CD4-positive, alpha-beta T cell treated with Interleukin-15 for 1 hour (primary cell): ENCODE data around the gene RDH8.
"Not testable (repeated sequence)": the region's sequence is repeated elsewhere in the genome, so short reads cannot be mapped to it uniquely, and the experiment has no call there.

ENCODE experiments used
- DNase-seq: peaks from one replicate; pipeline ENCODE4 v3.0.0-alpha.2; 2020

The RDH8 gene

GRCh38 chr19:10006335-10006708, 7.0 kb upstream of the RDH8 start:
- DNase-seq: no peak

- DNase-seq: no peak
Observed at GRCh38 chr19:10006752-10007323, 6.4 kb upstream of the RDH8 start.

GRCh38 chr19:10007371-10008183, 5.7 kb upstream of the RDH8 start:
- DNase-seq: no peak

GRCh38 chr19:10008184-10008765, 5.0 kb upstream of the RDH8 start:
- no peak for DNase-seq

- no peak for DNase-seq
Observed at GRCh38 chr19:10009714-10010224, 3.5 kb upstream of the RDH8 start.

GRCh38 chr19:10010247-10010691, 3.0 kb upstream of the RDH8 start, which contains the start of gene COL5A3:
COL5A3 (minus strand) TSS chr19:10010504; CDS start chr19:10010385, 119 bp downstream.
- DNase-seq: no peak

GRCh38 chr19:10010939-10011338, 2.3 kb upstream of the RDH8 start:
- DNase-seq: no peak

GRCh38 chr19:10011974-10012373, 1.3 kb upstream of the RDH8 start:
- no peak for DNase-seq

GRCh38 chr19:10013834-10014618, 743 bp downstream of the RDH8 start:
- DNase-seq: no peak

GRCh38 chr19:10018263-10018662, 5.0 kb downstream of the RDH8 start:
- no peak for DNase-seq

- DNase-seq: no peak
Observed at GRCh38 chr19:10018786-10019185, 5.5 kb downstream of the RDH8 start.

- no peak for DNase-seq
Observed at GRCh38 chr19:10019246-10019645, 6.0 kb downstream of the RDH8 start.

GRCh38 chr19:10020851-10021250, 7.6 kb downstream of the RDH8 start:
- DNase-seq: no peak

- DNase-seq: no peak
Observed at GRCh38 chr19:10021446-10021845, 8.2 kb downstream of the RDH8 start.

GRCh38 chr19:10021863-10022262, 8.6 kb downstream of the RDH8 start:
- no peak for DNase-seq

GRCh38 chr19:10023096-10023495, 9.8 kb downstream of the RDH8 start:
- DNase-seq: not testable (repeated sequence)

GRCh38 chr19:10026744-10027143, 13.5 kb downstream of the RDH8 start:
- no peak for DNase-seq

GRCh38 chr19:10027158-10027997, 14.1 kb downstream of the RDH8 start:
- DNase-seq: peak; percentile 75

GRCh38 chr19:10033614-10034013, 20.3 kb downstream of the RDH8 start:
- DNase-seq: no peak

- DNase-seq: no peak
Observed at GRCh38 chr19:10036601-10037071, 23.4 kb downstream of the RDH8 start.

- no peak for DNase-seq
Observed at GRCh38 chr19:10037367-10037766, 24.1 kb downstream of the RDH8 start.

GRCh38 chr19:10037809-10038208, 24.5 kb downstream of the RDH8 start:
- no peak for DNase-seq
